ENCODE results near the gene RTRAF.
A peak's percentile ranks its signal among the peaks of the same experiment; 100 is the strongest.

Gene RTRAF

DNA sequence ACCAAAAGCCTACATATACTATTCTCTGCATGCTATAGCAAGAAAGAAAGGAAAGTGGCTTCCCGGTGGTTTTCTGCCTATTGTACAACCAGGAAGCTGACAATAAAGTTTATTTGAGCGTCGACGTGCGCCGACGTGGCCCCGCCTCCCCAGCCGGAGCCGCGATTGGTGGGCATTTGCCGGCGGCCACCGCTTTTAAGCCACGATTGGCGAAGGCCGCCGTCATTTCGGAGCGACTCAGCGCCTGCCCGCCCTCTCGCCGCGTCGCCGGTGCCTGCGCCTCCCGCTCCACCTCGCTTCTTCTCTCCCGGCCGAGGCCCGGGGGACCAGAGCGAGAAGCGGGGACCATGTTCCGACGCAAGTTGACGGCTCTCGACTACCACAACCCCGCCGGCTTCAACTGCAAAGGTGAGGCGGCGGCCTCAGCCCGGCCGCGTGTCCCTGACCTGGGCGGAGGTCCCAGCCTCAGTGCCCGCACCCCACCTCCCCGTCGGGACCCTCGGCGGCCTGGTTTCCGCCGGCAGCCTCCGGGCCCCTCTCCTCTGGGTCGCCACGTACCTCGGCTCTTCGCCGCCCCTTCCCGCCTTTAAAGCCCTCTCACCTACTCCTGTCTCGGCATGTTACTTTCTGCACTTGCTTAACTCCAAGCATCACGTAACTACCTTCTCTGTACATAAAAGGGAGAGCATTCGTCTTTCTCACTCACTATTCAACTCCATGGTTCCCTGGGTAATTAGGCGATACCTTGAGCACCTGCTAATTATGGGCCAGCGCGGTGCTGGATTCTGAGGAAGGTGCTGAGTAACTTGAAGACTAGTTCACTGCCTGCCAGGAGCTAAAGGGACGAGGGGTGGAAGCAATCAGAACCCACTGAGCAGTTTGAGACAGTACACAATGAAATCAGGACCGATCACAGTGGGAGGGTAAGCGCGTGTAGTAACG, at the start of gene RTRAF:
Gene RTRAF (plus strand): TSS at position 254 of the 942 bp plus-strand sequence. CDS start 94 bp downstream, at position 348.
- DNase-seq (ENCODE audit: insufficient read length, low spot score), result peak; percentile 84
- peak; percentile 82 for FAIRE-seq

DNA sequence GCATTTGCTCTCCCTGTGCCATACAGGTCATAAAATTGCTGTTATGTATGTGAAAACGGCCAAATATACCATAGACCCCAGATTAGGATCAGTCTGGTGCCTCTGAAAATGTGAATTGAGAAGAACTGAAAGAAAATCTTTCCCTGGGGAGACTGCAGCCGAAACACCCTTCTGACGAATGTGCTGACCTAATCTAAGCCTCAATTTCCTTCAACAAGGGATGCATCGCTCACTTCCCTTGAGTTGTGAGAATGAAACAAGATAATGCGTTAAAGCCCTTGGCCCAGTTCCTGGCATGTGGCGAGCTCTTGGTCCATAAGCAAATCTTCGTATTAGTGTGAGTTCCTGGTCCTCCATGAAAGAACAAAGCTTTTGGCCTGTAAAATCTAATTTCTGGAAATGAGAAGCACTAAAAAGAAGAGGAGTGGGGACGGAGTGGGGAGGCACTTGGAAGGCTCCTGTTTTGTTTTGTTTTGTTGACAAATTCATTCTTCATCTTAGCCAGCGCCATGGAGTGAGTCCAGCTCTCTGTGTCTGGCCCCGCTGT, 49.5 kb upstream of the RTRAF start:
- DNase-seq (ENCODE audit: insufficient read length, low spot score) (no peak), FAIRE-seq (no peak)

DNA sequence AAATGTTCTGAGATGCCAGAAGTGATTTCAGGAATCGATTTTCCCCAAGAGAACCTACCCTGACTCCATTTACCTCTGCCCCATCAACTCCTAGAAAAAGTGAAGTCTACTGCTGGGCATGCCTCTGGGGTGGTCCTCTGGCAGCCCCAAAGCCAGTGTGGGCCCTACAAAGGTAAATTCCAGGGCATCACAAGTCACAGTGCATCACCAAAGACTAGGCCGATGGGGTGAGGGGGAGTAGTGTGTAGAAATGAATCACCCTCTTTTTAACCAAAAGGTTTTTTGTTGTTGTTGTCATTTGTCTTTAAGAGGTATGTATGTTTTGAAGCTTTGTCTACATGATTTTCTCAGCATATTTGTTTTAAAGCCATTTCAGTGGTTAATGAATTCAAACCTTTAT, 46.4 kb upstream of the RTRAF start:
- DNase-seq (ENCODE audit: insufficient read length, low spot score) (no peak), FAIRE-seq (no peak)

DNA sequence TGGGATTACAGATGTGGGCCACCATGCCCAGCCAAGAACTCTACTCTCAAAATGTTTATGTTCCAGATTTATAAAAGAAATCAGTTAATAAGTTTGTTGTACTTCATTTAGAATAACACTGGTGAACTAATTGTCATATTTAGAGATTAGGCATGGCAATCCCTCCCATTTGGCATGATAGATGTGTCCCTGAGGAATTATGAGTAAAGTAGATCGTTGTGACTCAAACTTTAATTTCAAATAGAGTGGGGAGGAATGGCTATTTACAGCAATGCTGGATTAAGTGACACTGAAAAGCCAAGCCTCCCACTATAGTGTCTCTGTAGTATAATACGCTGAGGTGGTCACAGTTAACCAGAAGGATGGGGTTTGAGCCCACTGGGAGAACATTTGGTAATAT, 39.3 kb upstream of the RTRAF start:
- DNase-seq (ENCODE audit: insufficient read length, low spot score), result no peak
- FAIRE-seq, result no peak

DNA sequence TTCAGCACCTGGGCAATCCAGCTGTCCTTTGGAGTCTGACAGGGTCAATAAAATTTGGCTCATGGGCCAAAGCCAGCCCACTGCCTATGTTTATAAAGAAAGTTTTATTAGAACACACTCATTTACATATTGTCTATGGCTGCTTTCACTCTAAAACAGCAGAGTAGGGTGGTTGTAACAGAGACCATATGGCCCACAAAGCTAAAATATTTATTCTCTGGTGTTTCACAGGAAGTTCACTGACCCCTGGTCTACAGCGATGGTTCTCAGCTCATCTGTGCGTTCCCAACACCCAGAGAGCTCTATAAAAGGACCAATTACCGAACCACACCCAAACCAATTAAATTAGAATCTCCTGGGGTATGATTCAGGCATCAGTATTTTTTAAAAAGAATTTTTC, 37.7 kb upstream of the RTRAF start:
- DNase-seq (ENCODE audit: insufficient read length, low spot score) (no peak), FAIRE-seq (no peak)

DNA sequence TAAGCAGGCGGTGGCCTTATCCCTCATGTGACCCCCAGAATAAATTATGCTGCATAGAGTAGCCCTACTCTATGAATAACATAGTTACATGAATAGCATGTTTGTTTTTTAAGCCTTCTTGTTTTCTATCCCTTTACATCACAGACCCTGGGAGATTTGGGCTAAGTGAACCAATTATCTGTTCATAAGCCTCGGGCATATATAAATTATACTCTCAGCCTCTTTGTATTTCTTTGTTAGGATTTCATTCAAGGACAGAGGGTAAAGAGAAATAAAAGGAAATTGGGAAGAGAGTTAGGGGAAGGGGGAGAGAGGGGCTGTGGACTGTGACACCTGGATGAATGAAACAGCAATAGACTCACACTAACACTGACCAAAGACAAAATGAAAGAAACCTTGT, 35.3 kb upstream of the RTRAF start:
- no peak for DNase-seq (ENCODE audit: insufficient read length, low spot score)
- no peak for FAIRE-seq

DNA sequence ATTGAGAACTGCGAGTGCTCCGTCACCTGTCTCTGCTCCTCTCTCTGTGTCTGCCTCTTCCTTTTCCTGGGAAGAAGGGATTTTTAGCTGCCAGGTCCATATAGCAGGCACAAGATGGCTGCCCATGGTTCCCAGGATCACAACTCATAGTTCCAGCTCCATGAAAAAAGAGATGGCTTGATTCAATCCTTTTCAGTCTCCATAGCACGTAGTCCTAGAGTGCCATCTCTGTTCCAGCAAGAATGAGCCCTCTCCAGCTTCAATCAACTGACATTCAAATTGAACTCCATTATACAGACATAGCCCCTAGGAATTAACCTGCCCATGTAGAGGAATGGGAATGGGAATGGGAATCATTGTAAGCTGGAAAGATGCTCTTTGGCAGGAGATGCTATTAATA, 34.7 kb upstream of the RTRAF start:
- DNase-seq (ENCODE audit: insufficient read length, low spot score), result no peak
- FAIRE-seq, result no peak

DNA sequence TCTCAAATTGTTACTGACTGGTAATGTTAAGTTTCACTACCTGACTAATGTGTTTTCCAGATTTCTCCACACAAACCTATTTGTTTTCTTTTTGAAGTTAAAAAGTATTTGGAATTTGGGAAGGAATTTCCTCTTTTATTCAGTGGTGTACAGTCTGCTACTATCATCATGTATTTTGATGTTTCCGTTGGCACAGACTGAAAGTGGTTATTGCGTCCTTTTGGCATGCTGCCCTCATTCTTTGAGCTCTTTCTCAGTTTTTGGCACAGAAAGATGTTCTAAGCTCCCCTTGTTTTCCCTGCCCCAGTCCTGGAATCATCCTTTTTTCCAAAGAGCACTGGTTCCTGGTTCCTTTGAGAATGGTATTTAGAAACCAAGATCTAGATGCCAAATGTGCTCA, 31.4 kb upstream of the RTRAF start:
- no peak for FAIRE-seq
- DNase-seq (ENCODE audit: insufficient read length, low spot score), result no peak

DNA sequence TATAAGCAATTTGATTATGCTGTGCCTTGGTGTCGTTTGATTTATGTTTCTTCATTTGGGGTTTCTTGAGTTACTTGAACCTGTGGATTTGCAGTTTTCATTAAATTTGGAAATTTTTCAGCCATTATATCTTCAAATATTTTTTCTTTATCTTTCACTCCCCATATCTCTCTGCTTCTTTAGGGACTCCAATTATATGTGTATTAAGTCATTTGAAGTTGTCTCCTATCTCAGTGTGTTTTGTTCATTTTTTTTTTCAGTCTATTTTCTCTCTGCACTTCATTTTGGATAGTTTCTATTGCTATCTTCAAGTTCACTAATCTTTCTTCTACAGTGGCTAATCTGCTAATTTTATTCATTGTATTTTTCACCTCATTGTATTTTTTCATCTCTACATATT, 29.4 kb upstream of the RTRAF start:
- no peak for FAIRE-seq
- DNase-seq (ENCODE audit: insufficient read length, low spot score), result no peak

DNA sequence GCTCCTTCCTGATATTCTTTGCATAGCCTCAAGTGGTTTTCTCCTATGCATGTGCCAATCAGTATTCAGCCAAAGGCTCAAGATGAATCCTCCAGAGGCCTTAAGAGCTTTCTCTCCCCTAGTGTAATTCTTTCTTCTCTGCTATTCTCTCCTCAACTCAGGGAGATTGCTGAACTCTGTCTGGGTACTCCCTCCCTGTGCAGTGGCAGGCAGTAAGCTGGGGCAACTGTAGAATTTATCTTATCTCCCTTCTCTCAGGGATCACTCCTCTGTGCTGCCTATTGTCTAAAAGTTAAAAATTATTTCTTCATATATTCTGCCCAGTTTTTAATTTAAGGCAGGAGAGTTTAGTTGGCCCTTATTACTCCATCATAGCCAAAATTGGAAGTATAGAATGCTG, 28.5 kb upstream of the RTRAF start:
- no peak for FAIRE-seq
- no peak for DNase-seq (ENCODE audit: insufficient read length, low spot score)

DNA sequence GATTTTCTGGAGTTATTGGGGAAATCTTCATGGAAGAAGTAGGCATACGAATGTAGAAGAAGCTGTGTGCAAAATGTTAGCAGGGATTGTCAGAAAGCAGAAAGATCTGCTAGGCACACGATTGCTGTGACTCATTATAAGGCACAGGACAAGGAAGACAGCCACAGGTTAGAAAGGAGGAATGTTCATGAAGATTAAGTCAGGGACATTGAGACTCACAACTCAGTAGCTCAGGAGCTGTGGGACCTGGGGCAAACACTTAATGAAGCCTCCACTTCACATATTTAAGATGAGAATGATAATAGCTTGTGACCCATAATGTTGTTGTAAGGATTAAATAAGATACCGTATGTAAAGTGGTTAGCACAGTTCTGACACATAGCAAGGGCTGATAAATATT, 26.6 kb upstream of the RTRAF start:
- FAIRE-seq (no peak), DNase-seq (ENCODE audit: insufficient read length, low spot score) (no peak)

DNA sequence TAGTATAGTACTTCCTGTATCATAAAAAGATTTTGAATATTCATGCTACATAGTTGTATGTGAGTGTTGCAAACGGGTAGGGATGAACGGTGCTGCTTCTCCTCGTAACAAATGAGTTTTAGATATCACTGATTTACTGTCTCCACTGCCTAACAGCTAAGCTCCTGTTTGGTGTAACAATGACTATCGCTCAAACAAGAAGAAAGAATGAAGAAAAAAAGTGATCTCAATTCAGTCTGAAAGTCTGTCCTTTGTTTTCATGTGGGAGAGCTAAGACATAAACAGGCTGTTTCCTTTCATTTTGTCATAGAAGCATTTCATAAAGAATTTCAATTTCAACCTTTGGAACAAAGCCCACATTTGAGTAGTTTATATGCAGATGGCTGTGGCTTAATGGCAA, 26.1 kb upstream of the RTRAF start:
- FAIRE-seq, result no peak
- no peak for DNase-seq (ENCODE audit: insufficient read length, low spot score)

DNA sequence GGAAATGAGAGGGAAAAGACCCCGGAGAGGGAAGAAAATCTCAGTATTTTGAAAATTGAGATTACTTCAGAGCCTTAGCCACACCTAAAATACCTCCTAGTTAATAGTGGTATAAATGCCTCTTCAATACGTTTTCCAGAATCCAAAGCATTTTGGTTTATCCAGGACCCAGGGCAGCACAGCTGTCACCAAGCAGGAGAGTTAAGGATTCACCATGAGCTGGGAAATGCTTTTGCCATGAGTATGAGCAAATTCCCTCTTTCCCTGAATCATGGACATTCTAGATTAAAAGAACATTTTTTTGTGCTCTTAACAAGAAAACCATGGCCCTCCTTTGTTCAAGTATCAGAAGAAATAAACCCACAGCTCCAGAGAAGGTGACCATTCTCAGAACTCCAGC, 21.8 kb upstream of the RTRAF start:
- DNase-seq (ENCODE audit: insufficient read length, low spot score) (no peak), FAIRE-seq (no peak)

DNA sequence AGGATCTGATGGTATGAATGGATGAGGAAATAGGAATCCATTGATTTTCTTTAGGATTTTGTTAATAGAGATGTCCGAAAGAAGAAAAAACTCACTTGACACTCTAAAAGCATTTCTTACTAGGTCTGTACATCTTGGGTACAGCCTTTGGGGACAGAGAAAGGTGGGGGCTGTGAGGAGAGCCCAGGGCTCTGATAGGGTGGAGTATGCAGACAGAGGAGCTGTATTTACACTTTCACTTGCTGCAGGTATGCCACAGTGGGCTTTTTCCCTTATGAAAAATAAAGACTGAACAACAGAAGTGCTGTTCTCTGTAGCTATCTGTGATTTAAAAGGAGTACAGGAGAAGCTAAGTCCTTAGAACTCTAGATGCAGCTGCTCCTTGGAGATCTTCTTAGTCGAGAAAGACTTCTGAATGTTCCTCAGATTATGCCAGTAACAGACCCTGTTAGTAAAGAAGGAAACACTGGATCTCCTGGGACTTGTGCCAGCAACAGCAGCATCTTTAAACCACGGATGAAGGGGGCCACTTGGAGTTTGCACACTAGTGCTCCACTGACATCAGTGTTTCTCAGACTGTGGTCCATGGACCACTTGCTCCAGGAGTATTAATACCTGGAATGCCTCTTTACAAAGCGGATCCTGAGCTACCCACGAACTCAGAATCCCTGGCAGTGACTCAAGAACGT, 19.4 kb upstream of the RTRAF start:
- no peak for FAIRE-seq
- no peak for DNase-seq (ENCODE audit: insufficient read length, low spot score)

DNA sequence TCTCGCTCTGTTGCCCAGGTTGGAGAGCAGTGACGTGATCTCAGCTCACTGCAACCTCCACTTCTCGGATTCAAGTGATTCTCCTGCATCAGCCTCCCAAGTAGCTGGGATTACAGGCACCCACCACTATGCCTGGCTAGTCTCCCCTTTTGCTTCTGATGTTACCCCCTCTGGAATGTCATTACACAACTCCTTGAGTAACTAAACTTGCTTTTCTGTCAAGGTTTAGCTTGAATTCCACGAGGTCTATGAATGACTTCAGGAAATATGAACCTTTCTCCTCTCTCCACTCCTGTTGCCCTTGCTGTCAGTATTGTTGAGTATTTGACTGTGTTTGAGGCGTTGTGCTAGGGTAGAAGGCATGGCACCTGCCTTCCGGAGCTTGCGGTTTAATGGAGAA, 16.8 kb upstream of the RTRAF start:
- FAIRE-seq (no peak), DNase-seq (ENCODE audit: insufficient read length, low spot score) (no peak)

DNA sequence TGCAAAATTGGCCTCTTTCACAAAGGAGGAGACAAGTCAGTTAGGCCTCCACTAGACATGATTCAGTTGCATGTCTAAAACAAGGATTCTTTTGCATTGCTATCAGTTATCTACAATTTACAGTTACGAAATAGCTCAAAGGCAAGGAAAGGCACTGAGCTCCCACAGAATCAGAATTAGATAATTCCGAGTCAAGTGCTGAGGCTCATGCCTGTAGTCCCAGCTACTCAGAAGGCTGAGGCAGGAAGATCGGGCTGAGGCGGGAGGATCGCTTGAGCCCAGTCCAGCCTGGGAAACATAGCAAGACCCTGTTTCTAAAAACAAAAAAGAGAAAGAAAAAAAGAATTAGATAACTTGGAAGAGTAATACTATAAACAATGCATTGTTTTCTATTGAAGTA, 12.3 kb upstream of the RTRAF start:
- FAIRE-seq, result no peak
- no peak for DNase-seq (ENCODE audit: insufficient read length, low spot score)

DNA sequence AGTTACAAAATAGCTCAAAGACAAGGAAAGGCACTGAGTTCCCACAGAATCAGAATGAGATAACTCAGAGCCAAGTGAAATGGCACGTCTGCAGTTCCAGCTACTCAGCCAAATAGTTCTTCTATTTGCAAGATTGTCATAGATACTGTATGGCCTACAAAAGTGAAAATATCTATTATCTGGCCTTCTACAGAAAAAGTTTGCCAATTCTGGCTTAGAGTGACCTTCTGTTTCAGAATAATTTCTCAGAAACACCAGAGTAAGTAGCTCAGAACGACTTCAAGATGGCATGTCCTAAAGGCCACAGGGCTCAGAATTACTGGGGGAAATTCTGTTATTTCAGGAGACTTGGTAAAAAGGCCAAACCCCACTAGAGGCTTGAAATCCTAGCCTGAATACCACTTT, 10.7 kb upstream of the RTRAF start:
- no peak for DNase-seq (ENCODE audit: insufficient read length, low spot score)
- no peak for FAIRE-seq

DNA sequence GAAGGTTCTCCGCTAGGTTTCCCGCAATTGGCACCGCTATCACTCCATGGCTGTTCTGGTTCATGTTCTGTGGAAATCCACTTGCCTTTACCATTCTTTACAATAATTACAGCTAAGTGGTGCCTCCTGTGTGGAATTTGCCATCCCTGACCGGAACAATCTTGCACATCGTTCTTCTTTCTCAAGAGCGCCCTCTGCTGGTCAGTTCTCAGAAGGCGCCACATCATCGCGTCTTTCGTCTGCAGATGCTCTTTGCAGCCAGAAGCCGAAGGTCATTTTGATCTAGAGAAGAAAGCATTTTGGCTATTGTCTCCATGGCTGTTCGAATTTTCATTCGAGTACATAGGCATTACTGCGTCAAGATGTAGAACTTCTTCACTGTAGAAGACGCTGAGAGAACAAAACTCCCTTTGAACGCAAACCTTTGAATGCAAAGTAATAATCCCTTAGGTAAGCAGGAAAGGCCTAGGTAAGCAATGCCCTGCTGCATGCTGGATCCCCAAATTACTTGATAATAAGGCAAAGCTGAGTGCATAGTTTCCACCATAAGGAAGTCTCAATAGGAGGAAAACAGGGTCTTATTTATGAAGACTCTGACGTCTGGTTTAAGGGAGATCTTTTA, 10.1 kb upstream of the RTRAF start:
- FAIRE-seq (peak; percentile 38), DNase-seq (ENCODE audit: insufficient read length, low spot score) (peak; percentile 50)

DNA sequence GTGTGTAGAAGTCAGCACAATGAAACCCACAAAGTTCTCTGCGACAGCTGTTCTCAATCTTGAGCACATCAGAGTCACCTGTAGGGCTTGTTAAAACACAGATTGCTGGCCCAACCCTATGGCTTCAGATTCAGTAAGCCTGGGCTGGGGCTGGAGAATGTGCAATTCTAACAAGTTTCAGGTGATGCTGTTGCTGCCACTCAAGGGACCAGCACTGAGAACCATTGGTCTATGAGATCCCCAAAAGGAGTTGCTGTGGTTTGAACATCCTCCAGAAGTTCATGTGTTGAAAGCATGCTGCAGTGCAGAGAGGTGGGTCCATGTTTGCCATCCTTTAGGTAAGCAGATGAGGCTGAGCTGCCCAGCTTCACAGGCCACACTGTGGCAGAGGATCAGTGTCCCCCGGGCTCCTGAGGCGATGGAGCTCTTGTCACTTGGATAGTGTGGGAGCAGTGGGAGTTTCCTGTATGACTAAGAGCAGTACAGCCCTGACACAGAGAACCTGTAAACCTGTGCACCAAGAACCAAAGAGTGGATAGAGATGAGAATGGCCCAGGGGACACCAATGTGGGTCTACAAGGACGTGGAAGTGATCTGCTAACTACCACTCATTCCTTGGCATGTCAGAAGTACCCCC, 8.0 kb upstream of the RTRAF start:
- no peak for FAIRE-seq
- DNase-seq (ENCODE audit: insufficient read length, low spot score), result no peak

DNA sequence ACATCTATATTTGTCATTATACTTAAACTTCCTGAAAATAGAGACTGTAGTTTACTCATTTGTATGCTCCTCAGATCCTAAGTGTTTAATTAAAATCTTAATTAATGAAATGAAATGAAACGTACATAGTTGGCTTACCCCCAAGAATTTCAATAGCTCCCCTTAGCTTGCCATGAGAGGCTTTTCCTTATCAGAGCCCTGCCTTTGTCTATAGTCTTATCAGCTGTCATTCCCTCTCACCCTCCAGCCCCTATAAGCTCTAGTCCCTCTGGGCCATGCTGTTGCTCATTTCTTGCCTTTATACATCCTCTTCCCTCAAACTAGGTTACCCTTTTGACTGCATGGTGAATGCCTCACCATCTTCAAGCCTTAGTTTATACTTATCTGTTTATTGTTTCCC, 1.1 kb upstream of the RTRAF start:
- FAIRE-seq (no peak), DNase-seq (ENCODE audit: insufficient read length, low spot score) (no peak)

DNA sequence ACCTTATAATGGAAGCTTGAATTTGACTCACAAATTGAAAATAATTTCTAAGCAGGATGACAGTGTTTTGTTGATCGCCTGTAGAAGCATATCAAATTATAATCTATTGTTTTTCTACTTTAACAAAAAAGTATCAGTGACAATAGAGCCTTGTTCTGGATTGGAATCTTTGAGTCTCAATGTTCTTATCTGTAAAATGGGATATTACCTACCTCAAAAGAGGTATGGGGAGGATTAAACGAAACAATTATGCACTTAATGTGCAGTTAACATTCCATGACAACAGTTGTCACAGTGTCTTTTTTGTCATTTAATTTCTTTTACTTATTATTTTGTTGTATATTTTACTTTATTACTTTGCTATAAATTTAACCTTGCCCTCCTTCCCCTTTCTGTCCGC, 1.1 kb downstream of the RTRAF start:
- DNase-seq (ENCODE audit: insufficient read length, low spot score), result no peak
- no peak for FAIRE-seq
